ENCODE results near the gene TENT4B. TPM values are rescaled to one million over a fixed set of nuclear protein-coding genes. Genes with fewer than 3 reads are reported as not detected.

TENT4B gene
- polyA plus RNA-seq, 1 of the 3 experiments (the other 2 are of a cell fraction) = 5.6 TPM

- POLR2A ChIA-PET = no interaction called here
- 96% methylated on average over 7 of the region's 7 CpGs for WGBS (ENCODE audit: low lambda C conversion rate)
Observed at GRCh38 chr16:50167556-50167955, 14.4 kb downstream of the TENT4B start.

GRCh38 chr16:50169555-50170096 lies 16.5 kb downstream of the TENT4B start:
- DNase-seq = no peak
- POLR2A ChIA-PET = no interaction called here
- Histone ChIP-seq H3K36me3 (replicated peaks in 1 of 2; ENCODE audit: control insufficient read depth in 1 of 2, insufficient read depth in 2 of 2, low read length in 1 of 2) (peaks cover 0 to 5% of the 10 kb centered on the region in 2 experiments), H4K20me1 (ENCODE audit: insufficient read depth) (peaks cover 22% of the 10 kb centered on the region), H3K9ac (no peak overlapping the region), H3K9me2 (no peaks in the 10 kb centered on the region), H3K4me1 (ENCODE audit: control insufficient read depth in 1 of 2, insufficient read depth in 2 of 2, low read depth in 1 of 2, low read length in 1 of 2) (peaks cover 2 to 19% of the 10 kb centered on the region in 2 experiments; a peak in 3 of 4 replicates), H3F3A (replicated peaks; ENCODE audit: insufficient read depth) (peaks cover 5% of the 10 kb centered on the region), H3K4me2 (no peak overlapping the region), H3K9me3 (no peaks in the 10 kb centered on the region), H2AFZ (ENCODE audit: low read depth) (no peak overlapping the region), H3K4me3 (ENCODE audit: low read depth in 2 of 2, low read length in 1 of 2) (no peak overlapping the region), H3K27ac (ENCODE audit: low read depth in 2 of 2, low read length in 1 of 2) (no peak overlapping the region), H3K27me3 (ENCODE audit: insufficient read depth) (no peaks in the 10 kb centered on the region), H3K79me2 (ENCODE audit: insufficient read depth) (peaks cover 99% of the 10 kb centered on the region)
- WGBS (ENCODE audit: low lambda C conversion rate) = 100% methylated on average over 2 of the region's 2 CpGs
- CTCF ChIA-PET = interaction anchor here (0.8 kb wide), 1 partner anchor 39 kb away, joined by 3 read pairs; no protein-coding TSS in a partner anchor
- TF ChIP-seq RXRA (IDR thresholded peaks at IDR 0.05; ENCODE audit: borderline replicate concordance, low read depth) (no peak), FOXM1 (IDR thresholded peaks at IDR 0.05; ENCODE audit: low read depth) (no peak), POLR2AphosphoS5 (IDR thresholded peaks at IDR 0.05; ENCODE audit: low read depth, low read length) (no peak), YY1 (IDR thresholded peaks at IDR 0.05; ENCODE audit: low read depth) (no peak), USF2 (IDR thresholded peaks at IDR 0.05; ENCODE audit: borderline replicate concordance, low read depth, low read length) (no peak), EP300 (IDR thresholded peaks at IDR 0.05; ENCODE audit: borderline replicate concordance in 1 of 2, low read depth in 1 of 2, low read length in 1 of 2) (no peak), ZBTB33 (IDR thresholded peaks at IDR 0.05; ENCODE audit: borderline replicate concordance, low read depth) (no peak), RCOR1 (IDR thresholded peaks at IDR 0.05; ENCODE audit: low read length) (no peak), TAF1 (IDR thresholded peaks at IDR 0.05; ENCODE audit: borderline replicate concordance, low read depth, low read length) (no peak), FOSL2 (IDR thresholded peaks at IDR 0.05; ENCODE audit: borderline replicate concordance, low read depth) (no peak), TCF12 (IDR thresholded peaks at IDR 0.05) (no peak)
- TF ChIP-seq, protein P1, sequence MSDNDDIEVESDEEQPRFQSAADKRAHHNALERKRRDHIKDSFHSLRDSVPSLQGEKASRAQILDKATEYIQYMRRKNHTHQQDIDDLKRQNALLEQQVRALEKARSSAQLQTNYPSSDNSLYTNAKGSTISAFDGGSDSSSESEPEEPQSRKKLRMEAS (IDR thresholded peaks at IDR 0.05; ENCODE audit: low read depth) = no peak

More at GRCh38 chr16:50167556-50167955, 14.4 kb downstream of the TENT4B start:
- Histone ChIP-seq H2AFZ (ENCODE audit: low read depth) (no peak overlapping the region), H3K9me2 (no peaks in the 10 kb centered on the region), H3K9me3 (no peaks in the 10 kb centered on the region), H3K4me1 (ENCODE audit: control insufficient read depth in 1 of 2, insufficient read depth in 2 of 2, low read depth in 1 of 2, low read length in 1 of 2) (peaks cover 2 to 19% of the 10 kb centered on the region in 2 experiments; a peak in 3 of 4 replicates), H3K9ac (no peak overlapping the region), H3K4me2 (peak overlapping the region; percentile 27; the same call in 1 of the 2 replicates), H3K36me3 (replicated peaks in 1 of 2; ENCODE audit: control insufficient read depth in 1 of 2, insufficient read depth in 2 of 2, low read length in 1 of 2) (peaks cover 0 to 5% of the 10 kb centered on the region in 2 experiments), H3K79me2 (ENCODE audit: insufficient read depth) (peaks cover 99% of the 10 kb centered on the region), H3K27ac (ENCODE audit: low read depth in 2 of 2, low read length in 1 of 2) (peak overlapping the region in 1 of 2 experiments; percentile 74; a peak in 2 of 4 replicates), H3K4me3 (ENCODE audit: low read depth in 2 of 2, low read length in 1 of 2) (no peak overlapping the region), H3K27me3 (ENCODE audit: insufficient read depth) (no peaks in the 10 kb centered on the region), H4K20me1 (ENCODE audit: insufficient read depth) (peaks cover 17% of the 10 kb centered on the region), H3F3A (replicated peaks; ENCODE audit: insufficient read depth) (peaks cover 5% of the 10 kb centered on the region)
- no peak for DNase-seq
- TF ChIP-seq, protein P2, sequence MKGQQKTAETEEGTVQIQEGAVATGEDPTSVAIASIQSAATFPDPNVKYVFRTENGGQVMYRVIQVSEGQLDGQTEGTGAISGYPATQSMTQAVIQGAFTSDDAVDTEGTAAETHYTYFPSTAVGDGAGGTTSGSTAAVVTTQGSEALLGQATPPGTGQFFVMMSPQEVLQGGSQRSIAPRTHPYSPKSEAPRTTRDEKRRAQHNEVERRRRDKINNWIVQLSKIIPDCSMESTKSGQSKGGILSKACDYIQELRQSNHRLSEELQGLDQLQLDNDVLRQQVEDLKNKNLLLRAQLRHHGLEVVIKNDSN (IDR thresholded peaks at IDR 0.05; ENCODE audit: borderline replicate concordance, low read depth) = no peak
- TF ChIP-seq, protein P3, sequence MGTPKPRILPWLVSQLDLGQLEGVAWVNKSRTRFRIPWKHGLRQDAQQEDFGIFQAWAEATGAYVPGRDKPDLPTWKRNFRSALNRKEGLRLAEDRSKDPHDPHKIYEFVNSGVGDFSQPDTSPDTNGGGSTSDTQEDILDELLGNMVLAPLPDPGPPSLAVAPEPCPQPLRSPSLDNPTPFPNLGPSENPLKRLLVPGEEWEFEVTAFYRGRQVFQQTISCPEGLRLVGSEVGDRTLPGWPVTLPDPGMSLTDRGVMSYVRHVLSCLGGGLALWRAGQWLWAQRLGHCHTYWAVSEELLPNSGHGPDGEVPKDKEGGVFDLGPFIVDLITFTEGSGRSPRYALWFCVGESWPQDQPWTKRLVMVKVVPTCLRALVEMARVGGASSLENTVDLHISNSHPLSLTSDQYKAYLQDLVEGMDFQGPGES (IDR thresholded peaks at IDR 0.05; ENCODE audit: low read depth, low read length) = no peak
- TF ChIP-seq EZH2phosphoT487 (IDR thresholded peaks at IDR 0.05; ENCODE audit: borderline replicate concordance, low read depth) = no peak
- TF ChIP-seq SIN3A (IDR thresholded peaks at IDR 0.05; ENCODE audit: borderline replicate concordance, low read depth, low read length) = no peak
- no peak for TF ChIP-seq FOXJ3 (CRISPR knock-in tag; IDR thresholded peaks at IDR 0.05)
- no peak for TF ChIP-seq NFIC (IDR thresholded peaks at IDR 0.05; ENCODE audit: borderline replicate concordance)
- no peak for TF ChIP-seq MEF2A (IDR thresholded peaks at IDR 0.05; ENCODE audit: borderline replicate concordance, low read depth)
- no peak for TF ChIP-seq POLR2AphosphoS5 (IDR thresholded peaks at IDR 0.05; ENCODE audit: low read depth, low read length)
- TF ChIP-seq, protein P4, sequence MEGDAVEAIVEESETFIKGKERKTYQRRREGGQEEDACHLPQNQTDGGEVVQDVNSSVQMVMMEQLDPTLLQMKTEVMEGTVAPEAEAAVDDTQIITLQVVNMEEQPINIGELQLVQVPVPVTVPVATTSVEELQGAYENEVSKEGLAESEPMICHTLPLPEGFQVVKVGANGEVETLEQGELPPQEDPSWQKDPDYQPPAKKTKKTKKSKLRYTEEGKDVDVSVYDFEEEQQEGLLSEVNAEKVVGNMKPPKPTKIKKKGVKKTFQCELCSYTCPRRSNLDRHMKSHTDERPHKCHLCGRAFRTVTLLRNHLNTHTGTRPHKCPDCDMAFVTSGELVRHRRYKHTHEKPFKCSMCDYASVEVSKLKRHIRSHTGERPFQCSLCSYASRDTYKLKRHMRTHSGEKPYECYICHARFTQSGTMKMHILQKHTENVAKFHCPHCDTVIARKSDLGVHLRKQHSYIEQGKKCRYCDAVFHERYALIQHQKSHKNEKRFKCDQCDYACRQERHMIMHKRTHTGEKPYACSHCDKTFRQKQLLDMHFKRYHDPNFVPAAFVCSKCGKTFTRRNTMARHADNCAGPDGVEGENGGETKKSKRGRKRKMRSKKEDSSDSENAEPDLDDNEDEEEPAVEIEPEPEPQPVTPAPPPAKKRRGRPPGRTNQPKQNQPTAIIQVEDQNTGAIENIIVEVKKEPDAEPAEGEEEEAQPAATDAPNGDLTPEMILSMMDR (IDR thresholded peaks at IDR 0.05) = no peak
- TF ChIP-seq GATA2 (CRISPR knock-in tag; IDR thresholded peaks at IDR 0.05) = no peak
- TF ChIP-seq SMC3 (IDR thresholded peaks at IDR 0.05; ENCODE audit: low read depth, low read length) = no peak
- CTCF ChIA-PET = interaction anchor here (0.9 to 2.8 kb wide), 5 partner anchors 20 to 187 kb away, joined by 3 to 15 read pairs (median 3); partner anchors contain the start of gene CNEP1R1

All from SK-N-SH (cell line).